Measurements from ENCODE around the gene TUBA3D.
"Not testable (repeated sequence)": the region's sequence is repeated elsewhere in the genome, so short reads cannot be mapped to it uniquely, and the experiment has no call there.

TUBA3D gene

DNA sequence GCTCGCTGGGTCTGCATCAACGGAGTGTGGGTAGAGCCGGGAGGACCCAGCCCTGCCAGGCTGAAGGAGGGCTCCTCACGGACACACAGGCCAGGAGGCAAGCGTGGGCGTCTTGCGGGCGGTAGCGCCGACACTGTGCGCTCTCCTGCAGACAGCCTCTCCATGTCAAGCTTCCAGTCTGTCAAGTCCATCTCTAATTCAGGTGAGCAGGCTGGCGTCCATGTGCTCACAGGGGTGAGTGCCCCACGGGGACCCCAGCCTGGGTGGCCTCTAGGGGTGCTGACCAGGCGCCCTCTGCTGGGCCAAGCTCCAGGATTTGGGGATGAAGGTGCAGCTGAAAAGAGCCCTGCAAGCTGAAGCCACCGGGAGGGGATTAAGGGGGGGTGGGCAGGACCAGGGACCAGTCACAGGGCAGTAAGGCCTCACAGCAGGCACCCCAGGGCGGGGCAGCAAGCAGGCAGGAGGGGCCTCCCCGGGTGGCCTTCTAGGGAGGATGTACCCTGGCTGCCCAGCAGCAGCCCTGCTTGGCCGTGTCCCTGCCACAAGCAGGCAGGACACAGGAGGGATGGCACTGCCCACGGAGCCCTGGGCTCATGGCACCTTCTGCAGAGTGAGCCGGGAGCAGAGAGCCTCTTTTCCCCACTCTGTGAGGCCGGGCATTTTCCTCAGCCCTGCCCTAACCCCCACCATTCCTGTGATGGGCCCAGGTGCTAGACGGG, 54.9 kb downstream of the TUBA3D start:
- not testable (repeated sequence) for FAIRE-seq

GRCh38 chr2:131531547-131532185, 55.7 kb downstream of the TUBA3D start:
- not testable (repeated sequence) for DNase-seq (ENCODE audit: insufficient read length, low spot score); FAIRE-seq

More for the DNA sequence above, 54.9 kb downstream of the TUBA3D start:
- DNase-seq (ENCODE audit: insufficient read length, low spot score), result not testable (repeated sequence)
